SK-N-SH treated with all-trans-retinoic acid at 6 μM for 48 hours (cell line): Measurements from ENCODE around the gene SLC15A2.

ENCODE experiments used
- ATAC-seq: fragments of 200-7000 bp; cut with Tn5 transposase; 3 replicates; pipeline ENCODE4 v1.9.1; 2020; ENCODE audit warnings: mild to moderate bottlenecking, moderate library complexity
- ARNTL ChIP-seq: fragments of 450-650 bp; formaldehyde crosslinking; IDR thresholded peaks from 2 replicates; pipeline ENCODE4 v1.5.0; 2020; ENCODE audit warnings: low read depth, mild to moderate bottlenecking, moderate library complexity, borderline replicate concordance
- BACH2 ChIP-seq: fragments of 250-450 bp; sonication (Bioruptor Pico); IDR thresholded peaks from 2 replicates; pipeline ENCODE4 v1.9.0; 2021; ENCODE audit warnings: mild to moderate bottlenecking, borderline replicate concordance
- ESRRG ChIP-seq: fragments of 250-450 bp; sonication (Bioruptor Pico); IDR thresholded peaks from 2 replicates; pipeline ENCODE4 v1.6.1; 2021; ENCODE audit warnings: mild to moderate bottlenecking
- GLIS3 ChIP-seq: fragments of 250-450 bp; sonication (Bioruptor Pico); IDR thresholded peaks from 2 replicates; pipeline ENCODE4 v1.5.0; 2020; ENCODE audit warnings: mild to moderate bottlenecking, moderate library complexity
- ISL1 ChIP-seq: fragments of 250-450 bp; sonication (Bioruptor Pico); IDR thresholded peaks from 2 replicates; pipeline ENCODE4 v2.1.2; 2022; ENCODE audit warnings: mild to moderate bottlenecking, moderate library complexity
- POU6F1 ChIP-seq: fragments of 250-450 bp; sonication (Bioruptor Pico); IDR thresholded peaks from 2 replicates; pipeline ENCODE4 v1.8.0; 2021; ENCODE audit warnings: low read depth, mild to moderate bottlenecking, moderate library complexity, borderline replicate concordance
- PPARA ChIP-seq: fragments of 250-450 bp; sonication (Bioruptor Pico); IDR thresholded peaks from 2 replicates; pipeline ENCODE4 v1.5.0; 2020; ENCODE audit warnings: mild to moderate bottlenecking, borderline replicate concordance
- RARB ChIP-seq: fragments of 250-450 bp; sonication (Bioruptor Pico); IDR thresholded peaks from 2 replicates; pipeline ENCODE4 v1.8.0; 2021; ENCODE audit warnings: mild to moderate bottlenecking, moderate library complexity
- SNAI2 ChIP-seq: fragments of 250-450 bp; sonication (Bioruptor Pico); IDR thresholded peaks from 2 replicates; pipeline ENCODE4 v1.5.0; 2020; ENCODE audit warnings: mild to moderate bottlenecking, moderate library complexity
- TCF4 ChIP-seq: fragments of 250-450 bp; sonication (Bioruptor Pico); IDR thresholded peaks from 2 replicates; pipeline ENCODE4 v1.8.0; 2021; ENCODE audit warnings: mild to moderate bottlenecking, moderate library complexity, borderline replicate concordance
- TOX ChIP-seq: fragments of 250-450 bp; sonication (Bioruptor Pico); IDR thresholded peaks from 2 replicates; pipeline ENCODE4 v1.8.0; 2021; ENCODE audit warnings: mild to moderate bottlenecking, moderate library complexity, borderline replicate concordance
- TSHZ2 ChIP-seq: fragments of 250-450 bp; sonication (Bioruptor Pico); IDR thresholded peaks from 2 replicates; pipeline ENCODE4 v1.5.0; 2020; ENCODE audit warnings: mild to moderate bottlenecking, moderate library complexity
- ZFP3 ChIP-seq: fragments of 250-450 bp; sonication (Bioruptor Pico); IDR thresholded peaks from 2 replicates; pipeline ENCODE4 v1.5.0; 2020; ENCODE audit warnings: mild to moderate bottlenecking, moderate library complexity
- ZFP30 ChIP-seq: fragments of 450-650 bp; formaldehyde crosslinking; IDR thresholded peaks from 2 replicates; pipeline ENCODE4 v1.5.0; 2022; ENCODE audit warnings: mild to moderate bottlenecking, moderate library complexity
- ZNF565 ChIP-seq: fragments of 450-650 bp; formaldehyde crosslinking; conservative IDR thresholded peaks from 2 replicates; pipeline ENCODE4 v1.5.0; 2020; ENCODE audit warnings: low read depth, mild to moderate bottlenecking, moderate library complexity
- ZNF70 ChIP-seq: fragments of 450-650 bp; formaldehyde crosslinking; IDR thresholded peaks from 2 replicates; pipeline ENCODE4 v1.5.0; 2020; ENCODE audit warnings: mild to moderate bottlenecking, moderate library complexity
- ZNF8 ChIP-seq: fragments of 450-650 bp; formaldehyde crosslinking; IDR thresholded peaks from 2 replicates; pipeline ENCODE4 v1.5.0; 2020; ENCODE audit warnings: mild to moderate bottlenecking, moderate library complexity
- TF ChIP-seq, protein P1 (sequence below): fragments of 250-450 bp; sonication (Bioruptor Pico); IDR thresholded peaks from 2 replicates; pipeline ENCODE4 v1.8.0; 2020; ENCODE audit warnings: mild to moderate bottlenecking, moderate library complexity, borderline replicate concordance
- TF ChIP-seq, protein P2 (sequence below): fragments of 250-450 bp; sonication (Bioruptor Pico); IDR thresholded peaks from 2 replicates; pipeline ENCODE4 v1.5.1; 2020; ENCODE audit warnings: low read depth, mild to moderate bottlenecking, moderate library complexity
- TF ChIP-seq, protein P3 (sequence below): fragments of 250-450 bp; sonication (Bioruptor Pico); IDR thresholded peaks from 2 replicates; pipeline ENCODE4 v1.5.1; 2021; ENCODE audit warnings: mild to moderate bottlenecking, moderate library complexity

The SLC15A2 gene

DNA sequence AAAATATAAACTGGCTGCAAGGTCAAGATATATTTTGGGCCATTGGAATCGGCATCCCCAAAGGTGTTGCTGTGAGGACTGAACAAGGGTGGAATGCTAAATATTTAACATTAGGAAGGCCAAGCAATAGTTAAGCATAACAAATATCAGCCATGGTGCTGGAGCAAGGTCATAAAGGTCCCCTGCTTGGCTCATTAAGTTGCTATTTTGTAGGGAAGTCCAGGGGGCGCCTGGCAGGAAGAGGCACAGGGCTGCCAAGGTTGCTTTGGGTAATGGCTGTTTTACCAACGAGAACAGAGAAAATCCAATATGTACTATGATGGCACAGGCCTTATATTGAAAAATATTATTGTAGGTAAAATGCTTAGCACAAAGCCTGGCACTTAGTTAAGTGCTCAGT lies 62.2 kb downstream of the SLC15A2 start:
- no peak for ATAC-seq
- no peak for TF ChIP-seq ZNF8 (CRISPR knock-in tag)
- TF ChIP-seq ARNTL (CRISPR knock-in tag), result no peak
- TF ChIP-seq ZFP30 (CRISPR knock-in tag), result no peak
- TF ChIP-seq SNAI2 (CRISPR knock-in tag), result no peak
- no peak for TF ChIP-seq ESRRG (CRISPR knock-in tag)

DNA sequence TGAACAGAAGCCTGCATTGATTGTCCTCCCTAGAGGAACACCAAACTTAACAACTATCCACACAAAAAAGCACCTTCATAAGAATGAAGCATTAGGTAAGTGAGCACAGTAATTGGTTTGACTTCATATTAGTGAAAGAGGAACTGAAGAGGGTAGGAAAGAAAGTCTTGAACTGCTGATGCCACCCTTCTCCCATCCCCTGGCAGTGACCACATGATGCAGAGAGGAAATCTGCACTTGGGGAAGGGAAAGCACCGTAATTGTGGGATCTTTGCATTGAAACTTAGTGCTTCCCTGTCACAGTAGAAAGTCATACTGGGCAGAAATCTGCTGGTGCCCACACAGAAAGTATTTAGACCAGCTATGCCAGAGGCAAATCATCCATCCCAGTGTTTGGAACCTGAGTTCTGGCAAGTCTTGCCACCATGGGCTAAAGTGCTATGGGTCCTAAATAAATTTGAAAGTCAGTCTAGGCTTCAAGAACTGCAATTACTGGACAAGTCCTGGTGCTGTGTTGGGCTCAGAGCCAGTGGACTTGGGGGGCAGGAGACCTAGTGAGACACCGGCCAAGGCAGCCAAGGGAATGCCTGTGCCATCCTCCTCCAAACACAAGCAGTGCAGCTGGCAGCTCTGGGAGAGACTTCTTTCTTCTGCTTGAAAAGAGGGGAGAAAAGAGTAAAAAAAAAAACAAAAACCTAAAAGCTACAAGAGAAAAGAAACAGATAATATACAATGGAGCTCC lies 63.6 kb downstream of the SLC15A2 start:
- ATAC-seq, result no peak
- TF ChIP-seq TSHZ2 (CRISPR knock-in tag) (no peak), ARNTL (CRISPR knock-in tag) (no peak), RARB (CRISPR knock-in tag) (no peak), ZNF70 (CRISPR knock-in tag) (no peak), POU6F1 (no peak), ZFP3 (no peak), PPARA (no peak), TOX (CRISPR knock-in tag) (no peak), BACH2 (CRISPR knock-in tag) (no peak), ZFP30 (CRISPR knock-in tag) (no peak), ESRRG (CRISPR knock-in tag) (no peak), ZNF565 (no peak), ISL1 (no peak), TCF4 (CRISPR knock-in tag) (no peak), GLIS3 (no peak), ZNF8 (CRISPR knock-in tag) (no peak)
- TF ChIP-seq, protein P1, sequence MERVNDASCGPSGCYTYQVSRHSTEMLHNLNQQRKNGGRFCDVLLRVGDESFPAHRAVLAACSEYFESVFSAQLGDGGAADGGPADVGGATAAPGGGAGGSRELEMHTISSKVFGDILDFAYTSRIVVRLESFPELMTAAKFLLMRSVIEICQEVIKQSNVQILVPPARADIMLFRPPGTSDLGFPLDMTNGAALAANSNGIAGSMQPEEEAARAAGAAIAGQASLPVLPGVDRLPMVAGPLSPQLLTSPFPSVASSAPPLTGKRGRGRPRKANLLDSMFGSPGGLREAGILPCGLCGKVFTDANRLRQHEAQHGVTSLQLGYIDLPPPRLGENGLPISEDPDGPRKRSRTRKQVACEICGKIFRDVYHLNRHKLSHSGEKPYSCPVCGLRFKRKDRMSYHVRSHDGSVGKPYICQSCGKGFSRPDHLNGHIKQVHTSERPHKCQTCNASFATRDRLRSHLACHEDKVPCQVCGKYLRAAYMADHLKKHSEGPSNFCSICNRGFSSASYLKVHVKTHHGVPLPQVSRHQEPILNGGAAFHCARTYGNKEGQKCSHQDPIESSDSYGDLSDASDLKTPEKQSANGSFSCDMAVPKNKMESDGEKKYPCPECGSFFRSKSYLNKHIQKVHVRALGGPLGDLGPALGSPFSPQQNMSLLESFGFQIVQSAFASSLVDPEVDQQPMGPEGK (CRISPR knock-in tag), result no peak
- TF ChIP-seq, protein P2, sequence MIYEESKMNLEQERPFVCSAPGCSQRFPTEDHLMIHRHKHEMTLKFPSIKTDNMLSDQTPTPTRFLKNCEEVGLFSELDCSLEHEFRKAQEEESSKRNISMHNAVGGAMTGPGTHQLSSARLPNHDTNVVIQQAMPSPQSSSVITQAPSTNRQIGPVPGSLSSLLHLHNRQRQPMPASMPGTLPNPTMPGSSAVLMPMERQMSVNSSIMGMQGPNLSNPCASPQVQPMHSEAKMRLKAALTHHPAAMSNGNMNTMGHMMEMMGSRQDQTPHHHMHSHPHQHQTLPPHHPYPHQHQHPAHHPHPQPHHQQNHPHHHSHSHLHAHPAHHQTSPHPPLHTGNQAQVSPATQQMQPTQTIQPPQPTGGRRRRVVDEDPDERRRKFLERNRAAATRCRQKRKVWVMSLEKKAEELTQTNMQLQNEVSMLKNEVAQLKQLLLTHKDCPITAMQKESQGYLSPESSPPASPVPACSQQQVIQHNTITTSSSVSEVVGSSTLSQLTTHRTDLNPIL (CRISPR knock-in tag), result no peak
- TF ChIP-seq, protein P3, sequence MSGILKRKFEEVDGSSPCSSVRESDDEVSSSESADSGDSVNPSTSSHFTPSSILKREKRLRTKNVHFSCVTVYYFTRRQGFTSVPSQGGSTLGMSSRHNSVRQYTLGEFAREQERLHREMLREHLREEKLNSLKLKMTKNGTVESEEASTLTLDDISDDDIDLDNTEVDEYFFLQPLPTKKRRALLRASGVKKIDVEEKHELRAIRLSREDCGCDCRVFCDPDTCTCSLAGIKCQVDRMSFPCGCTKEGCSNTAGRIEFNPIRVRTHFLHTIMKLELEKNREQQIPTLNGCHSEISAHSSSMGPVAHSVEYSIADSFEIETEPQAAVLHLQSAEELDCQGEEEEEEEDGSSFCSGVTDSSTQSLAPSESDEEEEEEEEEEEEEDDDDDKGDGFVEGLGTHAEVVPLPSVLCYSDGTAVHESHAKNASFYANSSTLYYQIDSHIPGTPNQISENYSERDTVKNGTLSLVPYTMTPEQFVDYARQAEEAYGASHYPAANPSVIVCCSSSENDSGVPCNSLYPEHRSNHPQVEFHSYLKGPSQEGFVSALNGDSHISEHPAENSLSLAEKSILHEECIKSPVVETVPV, result no peak

DNA sequence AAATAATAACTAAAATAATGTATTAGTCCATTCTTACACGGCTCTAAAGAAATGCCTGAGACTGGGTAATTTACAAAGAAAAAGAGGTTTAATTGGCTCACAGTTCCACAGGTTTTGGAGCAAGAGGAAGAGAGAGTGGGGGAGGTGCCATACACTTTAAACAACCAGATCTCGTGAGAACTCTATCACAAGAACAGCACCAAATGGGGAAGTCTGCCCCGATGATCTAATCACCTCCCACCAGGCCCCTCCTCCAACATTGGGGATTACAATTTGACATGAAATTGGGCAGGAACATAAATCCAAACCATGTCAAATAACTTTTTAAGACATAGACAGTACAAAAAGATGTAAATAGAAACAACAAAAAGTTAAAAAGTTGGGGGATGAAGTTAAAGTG lies 64.6 kb downstream of the SLC15A2 start:
- no peak for ATAC-seq
- TF ChIP-seq ZNF70 (CRISPR knock-in tag), result no peak
- no peak for TF ChIP-seq PPARA
- no peak for TF ChIP-seq SNAI2 (CRISPR knock-in tag)
- no peak for TF ChIP-seq TCF4 (CRISPR knock-in tag)
- TF ChIP-seq, protein P2 (CRISPR knock-in tag), result no peak
- TF ChIP-seq ZFP30 (CRISPR knock-in tag), result no peak
- TF ChIP-seq POU6F1, result no peak
- TF ChIP-seq, protein P1 (CRISPR knock-in tag), result no peak
- TF ChIP-seq ESRRG (CRISPR knock-in tag), result no peak
